ENCODE results near the gene SLC44A5.

- TF ChIP-seq CTCF (IDR thresholded peaks at IDR 0.05), result no peak
- no peak for TF ChIP-seq POLR2A (IDR thresholded peaks at IDR 0.05)
- no peak for TF ChIP-seq EP300 (IDR thresholded peaks at IDR 0.05)
Measured at GRCh38 chr1:75588779-75589475, 22.0 kb downstream of the SLC44A5 start.

All from suprapubic skin (tissue), 3 donors.